ENCODE results near the gene PDSS2.

The PDSS2 gene

DNA sequence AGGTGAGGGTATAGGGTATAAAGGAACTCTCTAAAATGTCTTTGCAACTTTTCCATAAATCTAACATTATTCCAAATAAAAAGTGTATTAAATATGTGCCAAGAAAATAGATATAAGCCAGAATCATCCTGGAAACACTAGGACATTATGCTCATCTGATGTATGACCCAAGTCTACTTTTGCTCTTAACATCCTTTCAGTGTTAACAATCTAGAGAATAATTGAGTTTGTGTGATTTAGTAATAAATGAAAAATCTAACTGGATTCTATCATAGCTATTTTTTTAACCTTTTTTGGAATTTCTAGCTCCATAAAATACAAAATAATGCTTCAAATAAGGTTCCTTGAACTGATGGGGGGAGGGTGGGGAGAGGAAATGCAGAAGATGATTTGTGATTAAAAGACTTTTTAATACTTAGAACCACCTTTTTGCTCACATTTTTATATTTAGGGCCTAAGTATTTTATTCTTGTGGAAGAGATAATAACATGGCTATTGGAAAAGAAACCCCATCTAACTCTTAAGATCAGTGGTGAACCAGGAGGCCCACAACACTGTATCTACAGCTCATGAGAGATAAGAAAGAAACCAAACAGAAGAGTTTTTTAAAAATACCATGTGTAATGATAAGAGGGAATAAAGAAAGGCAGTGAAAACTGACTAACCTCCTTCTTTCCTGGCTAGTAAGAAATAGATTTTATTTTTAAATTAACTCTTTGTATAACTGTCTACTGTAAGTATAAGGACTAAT lies 68.5 kb downstream of the PDSS2 start:
- TF ChIP-seq TAF1 (IDR thresholded peaks at IDR 0.05; ENCODE audit: borderline replicate concordance, insufficient read depth, low read length) (no peak), FOXP2 (optimal IDR thresholded peaks at IDR 0.05; ENCODE audit: borderline replicate concordance, extremely low read depth, extremely low read length, insufficient read depth) (no peak), POLR2AphosphoS5 (IDR thresholded peaks at IDR 0.05; ENCODE audit: low read depth, low read length) (no peak), SIN3A (IDR thresholded peaks at IDR 0.05; ENCODE audit: borderline replicate concordance, insufficient read depth, low read length) (no peak)
- TF ChIP-seq, protein P1, sequence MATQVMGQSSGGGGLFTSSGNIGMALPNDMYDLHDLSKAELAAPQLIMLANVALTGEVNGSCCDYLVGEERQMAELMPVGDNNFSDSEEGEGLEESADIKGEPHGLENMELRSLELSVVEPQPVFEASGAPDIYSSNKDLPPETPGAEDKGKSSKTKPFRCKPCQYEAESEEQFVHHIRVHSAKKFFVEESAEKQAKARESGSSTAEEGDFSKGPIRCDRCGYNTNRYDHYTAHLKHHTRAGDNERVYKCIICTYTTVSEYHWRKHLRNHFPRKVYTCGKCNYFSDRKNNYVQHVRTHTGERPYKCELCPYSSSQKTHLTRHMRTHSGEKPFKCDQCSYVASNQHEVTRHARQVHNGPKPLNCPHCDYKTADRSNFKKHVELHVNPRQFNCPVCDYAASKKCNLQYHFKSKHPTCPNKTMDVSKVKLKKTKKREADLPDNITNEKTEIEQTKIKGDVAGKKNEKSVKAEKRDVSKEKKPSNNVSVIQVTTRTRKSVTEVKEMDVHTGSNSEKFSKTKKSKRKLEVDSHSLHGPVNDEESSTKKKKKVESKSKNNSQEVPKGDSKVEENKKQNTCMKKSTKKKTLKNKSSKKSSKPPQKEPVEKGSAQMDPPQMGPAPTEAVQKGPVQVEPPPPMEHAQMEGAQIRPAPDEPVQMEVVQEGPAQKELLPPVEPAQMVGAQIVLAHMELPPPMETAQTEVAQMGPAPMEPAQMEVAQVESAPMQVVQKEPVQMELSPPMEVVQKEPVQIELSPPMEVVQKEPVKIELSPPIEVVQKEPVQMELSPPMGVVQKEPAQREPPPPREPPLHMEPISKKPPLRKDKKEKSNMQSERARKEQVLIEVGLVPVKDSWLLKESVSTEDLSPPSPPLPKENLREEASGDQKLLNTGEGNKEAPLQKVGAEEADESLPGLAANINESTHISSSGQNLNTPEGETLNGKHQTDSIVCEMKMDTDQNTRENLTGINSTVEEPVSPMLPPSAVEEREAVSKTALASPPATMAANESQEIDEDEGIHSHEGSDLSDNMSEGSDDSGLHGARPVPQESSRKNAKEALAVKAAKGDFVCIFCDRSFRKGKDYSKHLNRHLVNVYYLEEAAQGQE (IDR thresholded peaks at IDR 0.05; ENCODE audit: insufficient read depth in 1 of 2, low read depth in 2 of 2, low read length in 2 of 2), result no peak

DNA sequence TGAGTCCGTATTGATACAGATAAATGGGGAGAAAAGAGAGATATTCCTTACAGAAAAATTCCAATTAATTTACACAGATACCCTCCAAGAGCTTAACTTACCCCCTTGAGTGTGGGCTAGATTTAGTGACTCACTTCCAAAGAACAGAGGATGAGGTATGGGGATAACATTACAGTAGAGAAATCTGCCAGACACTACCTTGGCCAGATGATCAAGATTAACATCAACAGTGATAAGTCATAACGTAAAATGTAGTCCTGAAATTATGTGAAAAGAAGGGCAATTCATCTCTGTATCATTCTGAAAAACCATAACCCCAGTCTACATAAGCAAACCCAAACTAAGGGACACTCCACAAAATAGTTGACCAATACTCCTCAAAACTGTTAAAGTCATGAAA lies 69.3 kb downstream of the PDSS2 start:
- TF ChIP-seq FOXP2 (optimal IDR thresholded peaks at IDR 0.05; ENCODE audit: borderline replicate concordance, extremely low read depth, extremely low read length, insufficient read depth), result no peak
- no peak for TF ChIP-seq POLR2AphosphoS5 (IDR thresholded peaks at IDR 0.05; ENCODE audit: low read depth, low read length)
- TF ChIP-seq, protein P1 (IDR thresholded peaks at IDR 0.05; ENCODE audit: insufficient read depth in 1 of 2, low read depth in 2 of 2, low read length in 2 of 2), result no peak
- no peak for TF ChIP-seq SIN3A (IDR thresholded peaks at IDR 0.05; ENCODE audit: borderline replicate concordance, insufficient read depth, low read length)
- TF ChIP-seq TAF1 (IDR thresholded peaks at IDR 0.05; ENCODE audit: borderline replicate concordance, insufficient read depth, low read length), result no peak

DNA sequence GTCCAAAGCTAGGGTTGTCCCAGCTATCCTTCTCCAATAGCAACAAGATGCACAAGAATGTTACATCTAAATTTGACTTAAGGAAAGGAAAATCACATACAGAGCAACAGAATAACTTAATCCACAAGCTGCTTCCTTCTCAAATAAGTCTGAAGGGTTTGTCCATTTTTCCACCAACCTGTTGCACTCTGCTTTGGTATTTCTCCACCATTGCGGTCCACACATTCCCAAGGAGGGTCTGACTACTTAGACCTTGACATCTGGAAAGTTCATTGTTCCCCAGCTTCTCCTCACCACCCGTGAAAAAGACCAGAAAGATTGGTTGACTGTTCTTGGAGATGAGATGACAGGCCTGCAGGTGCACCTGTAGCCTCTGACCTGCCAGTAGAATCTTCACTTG lies 72.5 kb downstream of the PDSS2 start:
- TF ChIP-seq POLR2AphosphoS5 (IDR thresholded peaks at IDR 0.05; ENCODE audit: low read depth, low read length), result no peak
- TF ChIP-seq SIN3A (IDR thresholded peaks at IDR 0.05; ENCODE audit: borderline replicate concordance, insufficient read depth, low read length), result no peak
- no peak for TF ChIP-seq TAF1 (IDR thresholded peaks at IDR 0.05; ENCODE audit: borderline replicate concordance, insufficient read depth, low read length)
- TF ChIP-seq, protein P1 (IDR thresholded peaks at IDR 0.05; ENCODE audit: insufficient read depth in 1 of 2, low read depth in 2 of 2, low read length in 2 of 2), result no peak

DNA sequence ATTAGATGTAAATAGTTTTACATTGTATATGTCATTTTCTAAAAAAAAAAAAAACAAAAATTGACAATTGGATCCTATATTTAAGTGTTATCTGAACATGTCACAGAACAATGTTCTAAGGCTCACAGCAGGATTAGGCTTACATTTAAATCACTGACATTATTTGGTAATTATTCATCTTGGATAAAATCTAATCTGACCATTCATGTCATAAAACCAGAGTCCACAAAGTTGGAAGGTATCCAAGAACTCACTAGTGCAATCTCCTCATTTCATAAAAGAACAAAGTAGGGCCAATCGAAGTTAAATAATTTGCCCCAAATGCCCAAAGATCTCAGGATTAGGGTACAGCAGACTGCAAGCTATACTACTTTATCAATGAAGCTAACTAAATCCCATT lies 73.0 kb downstream of the PDSS2 start:
- no peak for TF ChIP-seq FOXP2 (optimal IDR thresholded peaks at IDR 0.05; ENCODE audit: borderline replicate concordance, extremely low read depth, extremely low read length, insufficient read depth)
- no peak for TF ChIP-seq POLR2AphosphoS5 (IDR thresholded peaks at IDR 0.05; ENCODE audit: low read depth, low read length)
- TF ChIP-seq TAF1 (IDR thresholded peaks at IDR 0.05; ENCODE audit: borderline replicate concordance, insufficient read depth, low read length), result no peak
- TF ChIP-seq SIN3A (IDR thresholded peaks at IDR 0.05; ENCODE audit: borderline replicate concordance, insufficient read depth, low read length), result no peak
- TF ChIP-seq, protein P1 (IDR thresholded peaks at IDR 0.05; ENCODE audit: insufficient read depth in 1 of 2, low read depth in 2 of 2, low read length in 2 of 2), result no peak

All from PFSK-1 (cell line).